ENCODE results near the gene HDAC11.

The HDAC11 gene

GRCh38 chr3:13528217-13528867 lies 48.2 kb downstream of the HDAC11 start:
- DNase-seq: no peak

GRCh38 chr3:13529196-13530112 lies 49.3 kb downstream of the HDAC11 start:
- DNase-seq: no peak

GRCh38 chr3:13530241-13531009 lies 50.3 kb downstream of the HDAC11 start:
- DNase-seq: no peak

GRCh38 chr3:13532085-13532484 lies 52.0 kb downstream of the HDAC11 start:
- DNase-seq: no peak

GRCh38 chr3:13532631-13533030 lies 52.5 kb downstream of the HDAC11 start:
- DNase-seq: no peak

- no peak for DNase-seq
Measured at GRCh38 chr3:13533885-13534301, 53.8 kb downstream of the HDAC11 start.

GRCh38 chr3:13535526-13535875 lies 55.4 kb downstream of the HDAC11 start:
- no peak for DNase-seq

- no peak for DNase-seq
Measured at GRCh38 chr3:13535905-13536304, 55.8 kb downstream of the HDAC11 start.

- DNase-seq: no peak
Measured at GRCh38 chr3:13536432-13536831, 56.3 kb downstream of the HDAC11 start.

- no peak for DNase-seq
Measured at GRCh38 chr3:13536832-13537231, 56.7 kb downstream of the HDAC11 start.

- DNase-seq: no peak
Measured at GRCh38 chr3:13537244-13537908, 57.3 kb downstream of the HDAC11 start.

GRCh38 chr3:13537909-13538296 lies 57.8 kb downstream of the HDAC11 start:
- peak; percentile 86 for DNase-seq

GRCh38 chr3:13538520-13539291 lies 58.6 kb downstream of the HDAC11 start:
- DNase-seq: no peak

GRCh38 chr3:13539292-13539638 lies 59.2 kb downstream of the HDAC11 start:
- no peak for DNase-seq

GRCh38 chr3:13539671-13540070 lies 59.6 kb downstream of the HDAC11 start:
- no peak for DNase-seq

- DNase-seq: no peak
Measured at GRCh38 chr3:13540297-13540995, 60.3 kb downstream of the HDAC11 start.

- no peak for DNase-seq
Measured at GRCh38 chr3:13541691-13542090, 61.6 kb downstream of the HDAC11 start.

- no peak for DNase-seq
Measured at GRCh38 chr3:13542142-13542541, 62.0 kb downstream of the HDAC11 start.

GRCh38 chr3:13543253-13543652 lies 63.1 kb downstream of the HDAC11 start:
- DNase-seq: peak; percentile 50

GRCh38 chr3:13544293-13544831 lies 64.3 kb downstream of the HDAC11 start:
- peak; percentile 42 for DNase-seq

GRCh38 chr3:13544951-13545651 lies 65.0 kb downstream of the HDAC11 start:
- no peak for DNase-seq

All from amniotic stem cell (primary cell).